ENCODE data around the gene PRSS56.

GRCh38 chr2:232487385-232488096 lies 32.6 kb upstream of the PRSS56 start, which contains the start of gene ECEL1:
- TF ChIP-seq CTCF (optimal IDR thresholded peaks at IDR 0.05 in 1 of 3, IDR thresholded peaks at IDR 0.05 in 1 of 3, conservative IDR thresholded peaks at IDR 0.05 in 1 of 3; ENCODE audit: extremely low read depth in 1 of 3, insufficient read depth in 2 of 3, low read length in 3 of 3), result no peak
- peak; percentile 11 for TF ChIP-seq EZH2 (IDR thresholded peaks at IDR 0.05; ENCODE audit: low read length)
